Sigmoid colon (tissue), 7 donors: ENCODE results near the gene PTBP3. TPM values are rescaled to one million over a fixed set of nuclear protein-coding genes. Genes with fewer than 3 reads are reported as not detected.

Experiments
- DNase-seq: peaks from one replicate; pipeline ENCODE4 v3.0.0-alpha.2; 2019
- H3K27ac ChIP-seq, 4 donors: fragments of 200-600 bp; sonication (generic); one replicate each; pipeline ENCODE4 v1.5.1; 2016 to 2019; ENCODE audit warnings: mild to moderate bottlenecking in 1 of 4
- H3K27me3 ChIP-seq, 3 donors: fragments of 200-600 bp; sonication (generic); one replicate each; pipeline ENCODE4 v1.5.1; 2019; ENCODE audit warnings: mild to moderate bottlenecking in 1 of 3
- H3K36me3 ChIP-seq, 4 donors: fragments of 200-600 bp; sonication (generic); one replicate each; pipeline ENCODE4 v1.5.1; 2016 to 2019
- H3K4me1 ChIP-seq, 4 donors: fragments of 200-600 bp; sonication (generic); one replicate each; pipeline ENCODE4 v1.5.1; 2017 to 2019
- H3K4me3 ChIP-seq, 4 donors: fragments of 200-600 bp; sonication (generic); one replicate each; pipeline ENCODE4 v1.5.1; 2017 to 2019; ENCODE audit warnings: mild to moderate bottlenecking in 2 of 4, moderate library complexity in 1 of 4
- H3K9me3 ChIP-seq, 4 donors: fragments of 200-600 bp in 3 of 4; sonication (generic) in 3 of 4; one replicate each; pipeline versions ENCODE4 v1.5.1 to v1.6.1; 2013 to 2019
- EP300 ChIP-seq, 4 donors: sonication (generic); formaldehyde crosslinking; IDR thresholded peaks; one replicate each; pipeline ENCODE4 v1.6.1; 2017; ENCODE audit warnings: antibody characterized with exemption in 4 of 4
- POLR2A ChIP-seq, 2 donors: fragments of 450-650 bp; IDR thresholded peaks; one replicate each; pipeline ENCODE4 v1.6.1; 2016; ENCODE audit warnings: antibody characterized with exemption in 2 of 2, mild to moderate bottlenecking in 2 of 2, moderate library complexity in 2 of 2
- POLR2AphosphoS5 ChIP-seq, 4 donors: sonication (generic); formaldehyde crosslinking; IDR thresholded peaks; one replicate each; pipeline ENCODE4 v1.6.1; 2017; ENCODE audit warnings: antibody characterized with exemption in 4 of 4
- WGBS, 2 donors: extraction: QIAGEN DNeasy Blood & Tissue Kit; methylation state at CpG; one replicate each; pipeline ENCODE4 v1.1.7; 2013; 5-methylcytosine and 5-hydroxymethylcytosine counted together
- intact Hi-C: fragments of 100-400 bp; cut with DNase I; formaldehyde crosslinking; loops from one replicate; pipeline ENCODE4 v1.15.1; 2023
- polyA plus RNA-seq, 3 donors: library from polyadenylated mRNA; stranded (reverse); fragments of 200-250 nt; gene quantifications; one replicate each; pipeline ENCODE4 v1.2.3, GENCODE V29; 2013
- total RNA-seq, 4 donors: library from RNA; depleted of rRNA; stranded (reverse); fragments of >200 nt; gene quantifications; one replicate each; pipeline ENCODE4 v1.1.0, GENCODE V29; 2016
- TF ChIP-seq, protein P1 (sequence below), 4 experiments: fragments of 450-650 bp in 3 of 4; fragments of 200-600 bp in 1 of 4; IDR thresholded peaks; one replicate each; pipeline ENCODE4 v1.5.1; 2016 to 2019; ENCODE audit warnings: antibody characterized with exemption in 4 of 4, mild to moderate bottlenecking in 3 of 4, moderate library complexity in 2 of 4
- donor health status: healthy with polysubstance abuse.
- donor health status: Bipolar disorder and iron deficiency.
- donor health status: healthy.

Gene PTBP3
- total and polyA plus RNA-seq, 7 donors, result 19.4 to 42.5 (median 24.0) TPM

DNA sequence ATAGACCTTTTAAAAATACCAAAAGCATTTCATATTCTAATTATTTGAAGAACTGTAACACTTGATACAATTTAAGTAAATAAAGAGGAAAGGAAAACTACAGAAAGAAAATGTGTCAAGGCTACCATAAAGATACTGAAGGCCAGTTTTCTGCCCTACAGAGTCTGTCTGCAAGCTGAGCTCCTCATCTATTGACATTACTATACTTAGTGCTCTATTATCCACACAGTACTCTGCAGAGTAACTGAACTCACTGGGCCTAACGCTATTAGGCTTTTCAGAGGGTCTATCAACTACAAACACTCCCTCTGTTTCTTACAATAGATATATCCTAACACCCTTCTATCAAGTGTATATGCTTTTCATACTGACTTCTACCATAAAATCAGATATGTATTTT lies 101.2 kb downstream of the PTBP3 start:
- Histone ChIP-seq H3K4me3 (no peak overlapping the region), H3K27me3 (no peaks in the 10 kb centered on the region), H3K27ac (no peak overlapping the region), H3K9me3 (no peaks in the 10 kb centered on the region), H3K36me3 (peaks cover 0 to 29% (median 5%) of the 10 kb centered on the region in 4 donors), H3K4me1 (no peaks in the 10 kb centered on the region)
- WGBS, 2 donors, result 84 to 92% methylated on average over 1 of the region's 1 CpG
- intact Hi-C loops, result no loop called here
- TF ChIP-seq, protein P1, sequence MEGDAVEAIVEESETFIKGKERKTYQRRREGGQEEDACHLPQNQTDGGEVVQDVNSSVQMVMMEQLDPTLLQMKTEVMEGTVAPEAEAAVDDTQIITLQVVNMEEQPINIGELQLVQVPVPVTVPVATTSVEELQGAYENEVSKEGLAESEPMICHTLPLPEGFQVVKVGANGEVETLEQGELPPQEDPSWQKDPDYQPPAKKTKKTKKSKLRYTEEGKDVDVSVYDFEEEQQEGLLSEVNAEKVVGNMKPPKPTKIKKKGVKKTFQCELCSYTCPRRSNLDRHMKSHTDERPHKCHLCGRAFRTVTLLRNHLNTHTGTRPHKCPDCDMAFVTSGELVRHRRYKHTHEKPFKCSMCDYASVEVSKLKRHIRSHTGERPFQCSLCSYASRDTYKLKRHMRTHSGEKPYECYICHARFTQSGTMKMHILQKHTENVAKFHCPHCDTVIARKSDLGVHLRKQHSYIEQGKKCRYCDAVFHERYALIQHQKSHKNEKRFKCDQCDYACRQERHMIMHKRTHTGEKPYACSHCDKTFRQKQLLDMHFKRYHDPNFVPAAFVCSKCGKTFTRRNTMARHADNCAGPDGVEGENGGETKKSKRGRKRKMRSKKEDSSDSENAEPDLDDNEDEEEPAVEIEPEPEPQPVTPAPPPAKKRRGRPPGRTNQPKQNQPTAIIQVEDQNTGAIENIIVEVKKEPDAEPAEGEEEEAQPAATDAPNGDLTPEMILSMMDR (IDR thresholded peaks at IDR 0.05), result no peak
- TF ChIP-seq POLR2AphosphoS5 (IDR thresholded peaks at IDR 0.05) (no peak), POLR2A (IDR thresholded peaks at IDR 0.05) (no peak), EP300 (IDR thresholded peaks at IDR 0.05) (no peak)
- DNase-seq, result no peak

DNA sequence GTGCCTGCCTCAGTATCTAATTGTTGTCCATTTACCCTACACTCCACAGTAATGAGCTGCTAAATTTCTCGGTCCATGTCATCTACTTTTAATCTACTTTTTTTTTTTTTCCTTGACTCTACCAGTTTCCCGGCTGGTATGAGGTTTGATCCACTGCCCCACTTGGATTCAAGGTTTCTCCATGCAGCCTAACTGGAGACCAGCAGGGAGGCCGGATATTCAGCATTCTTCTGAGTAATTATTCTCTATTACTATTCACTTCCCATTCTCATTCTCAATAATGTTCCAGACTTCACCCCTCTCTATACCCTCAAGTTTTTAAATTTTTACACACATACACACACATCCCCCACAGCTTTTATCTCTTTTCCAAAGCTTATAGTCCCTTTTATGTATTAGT lies 107.3 kb downstream of the PTBP3 start:
- H3K4me1 ChIP-seq, result no peaks in the 10 kb centered on the region
- no peaks in the 10 kb centered on the region for H3K27me3 ChIP-seq
- no peak overlapping the region for H3K4me3 ChIP-seq
- intact Hi-C loops, result no loop called here
- no peak for DNase-seq
- peaks cover 0 to 70% (median 27%) of the 10 kb centered on the region in 4 donors for H3K36me3 ChIP-seq
- no peaks in the 10 kb centered on the region for H3K9me3 ChIP-seq
- TF ChIP-seq, protein P1 (IDR thresholded peaks at IDR 0.05), result no peak
- no peak for TF ChIP-seq EP300 (IDR thresholded peaks at IDR 0.05)
- no peak for TF ChIP-seq POLR2AphosphoS5 (IDR thresholded peaks at IDR 0.05)
- TF ChIP-seq POLR2A (IDR thresholded peaks at IDR 0.05), result no peak
- WGBS, 2 donors, result 94 to 95% methylated on average over 3 of the region's 3 CpGs
- no peak overlapping the region for H3K27ac ChIP-seq

DNA sequence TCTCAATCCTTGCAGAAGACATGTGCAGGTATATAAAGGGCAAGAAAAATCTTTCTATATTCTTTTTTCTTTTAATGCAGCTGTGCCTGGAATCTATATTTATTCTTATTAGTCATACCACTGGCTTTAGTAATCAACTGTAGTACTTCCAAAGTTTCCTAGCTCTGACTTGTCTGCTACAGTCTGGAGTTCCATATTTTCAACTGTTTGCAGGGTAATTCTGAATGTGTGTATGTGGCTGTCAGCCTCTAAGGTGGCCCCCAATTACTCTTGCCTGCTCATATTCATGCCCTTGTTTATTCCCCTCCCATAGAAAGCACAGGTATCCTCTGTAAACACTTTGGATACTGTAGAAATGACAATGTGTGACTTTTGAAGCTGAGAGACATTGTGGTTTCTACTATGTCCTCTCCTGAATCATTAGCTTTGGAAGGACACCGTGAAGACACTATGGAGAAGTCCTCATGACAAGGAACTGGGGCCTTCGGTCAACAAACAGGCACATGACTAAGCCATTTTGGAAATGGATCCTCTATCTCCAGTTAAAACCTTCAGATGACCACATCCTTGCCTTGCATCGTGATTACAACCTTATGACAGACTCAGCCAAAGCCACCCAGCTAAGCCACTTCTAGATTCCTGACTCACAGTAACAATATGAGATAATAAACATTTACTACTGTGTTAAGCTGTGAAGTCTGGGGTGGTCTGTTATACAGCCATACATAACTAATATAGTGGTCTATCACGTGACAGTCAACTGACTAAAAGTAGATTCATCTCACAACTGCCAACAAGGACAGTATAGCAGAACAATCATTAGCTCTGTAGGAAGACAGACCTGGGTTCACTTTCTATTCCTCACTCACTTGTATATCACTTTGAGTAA lies 108.8 kb downstream of the PTBP3 start:
- Histone ChIP-seq H3K4me1 (no peaks in the 10 kb centered on the region), H3K9me3 (no peaks in the 10 kb centered on the region), H3K36me3 (peaks cover 0 to 65% (median 27%) of the 10 kb centered on the region in 4 donors), H3K4me3 (no peak overlapping the region), H3K27me3 (no peaks in the 10 kb centered on the region), H3K27ac (no peak overlapping the region)
- TF ChIP-seq, protein P1 (IDR thresholded peaks at IDR 0.05), result no peak
- TF ChIP-seq POLR2AphosphoS5 (IDR thresholded peaks at IDR 0.05) (no peak), POLR2A (IDR thresholded peaks at IDR 0.05) (no peak), EP300 (IDR thresholded peaks at IDR 0.05) (no peak)
- 91 to 92% methylated on average over 4 of the region's 4 CpGs for WGBS, 2 donors
- intact Hi-C loops, result no loop called here
- no peak for DNase-seq

DNA sequence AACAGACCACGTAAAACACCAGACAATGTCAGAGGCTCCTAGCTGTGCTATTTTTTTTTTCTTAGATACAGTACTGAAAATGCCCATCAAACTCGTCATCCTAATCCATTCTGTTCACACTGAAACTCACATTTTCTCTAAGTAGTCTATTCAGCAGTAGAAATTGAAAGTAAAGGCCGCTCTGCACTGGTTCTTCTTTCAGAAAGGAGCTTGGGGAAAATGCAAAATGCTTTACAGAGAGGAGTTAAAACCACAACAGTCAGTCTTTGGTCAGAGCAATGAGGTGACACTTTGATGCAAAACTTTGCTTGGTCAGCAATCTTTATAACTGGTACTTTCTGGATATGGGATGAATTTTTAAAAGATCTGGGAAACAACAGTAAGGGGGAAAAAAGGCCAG lies 114.5 kb downstream of the PTBP3 start:
- no peak overlapping the region for H3K4me3 ChIP-seq
- no peak overlapping the region for H3K27ac ChIP-seq
- intact Hi-C loops, result no loop called here
- TF ChIP-seq, protein P1 (IDR thresholded peaks at IDR 0.05), result no peak
- TF ChIP-seq POLR2AphosphoS5 (IDR thresholded peaks at IDR 0.05) (no peak), EP300 (IDR thresholded peaks at IDR 0.05) (no peak), POLR2A (IDR thresholded peaks at IDR 0.05) (no peak)
- H3K27me3 ChIP-seq, result no peaks in the 10 kb centered on the region
- no peaks in the 10 kb centered on the region for H3K4me1 ChIP-seq
- no peak for DNase-seq
- no peaks in the 10 kb centered on the region for H3K9me3 ChIP-seq
- peaks cover 0 to 59% (median 0%) of the 10 kb centered on the region in 4 donors for H3K36me3 ChIP-seq
- WGBS, 2 donors, result 66 to 83% methylated on average over 3 of the region's 3 CpGs
